Stimulated activated memory B cell treated with anti-CD40 and anti-IgM and Interleukin-4, amounts not matched to agents 10 μg/mL and 1 μg/mL and 100 μg/mL, for 72 hours (primary cell): Measurements from ENCODE around the gene C6orf136.

Experiments used
- ATAC-seq: fragments of 150-1000 bp; cut with Tn5 transposase; 2 replicates; pipeline ENCODE4 v1.10.0; 2021
- H3K27ac Mint-ChIP-seq: one replicate; pipeline ENCODE4 v1.8.0; 2022; ENCODE audit warnings: mild to moderate bottlenecking, mixed read lengths
- H3K27me3 Mint-ChIP-seq: one replicate; pipeline ENCODE4 v1.8.0; 2022; ENCODE audit warnings: mixed read lengths
- H3K36me3 Mint-ChIP-seq: one replicate; pipeline ENCODE4 v1.8.0; 2022; ENCODE audit warnings: mixed read lengths
- H3K4me1 Mint-ChIP-seq: one replicate; pipeline ENCODE4 v1.8.0; 2022; ENCODE audit warnings: mixed read lengths
- H3K4me3 Mint-ChIP-seq: one replicate; pipeline ENCODE4 v1.8.0; 2022; ENCODE audit warnings: mild to moderate bottlenecking, moderate library complexity, mixed read lengths
- H3K9me3 Mint-ChIP-seq: one replicate; pipeline ENCODE4 v1.8.0; 2022; ENCODE audit warnings: mixed read lengths

Gene C6orf136

DNA sequence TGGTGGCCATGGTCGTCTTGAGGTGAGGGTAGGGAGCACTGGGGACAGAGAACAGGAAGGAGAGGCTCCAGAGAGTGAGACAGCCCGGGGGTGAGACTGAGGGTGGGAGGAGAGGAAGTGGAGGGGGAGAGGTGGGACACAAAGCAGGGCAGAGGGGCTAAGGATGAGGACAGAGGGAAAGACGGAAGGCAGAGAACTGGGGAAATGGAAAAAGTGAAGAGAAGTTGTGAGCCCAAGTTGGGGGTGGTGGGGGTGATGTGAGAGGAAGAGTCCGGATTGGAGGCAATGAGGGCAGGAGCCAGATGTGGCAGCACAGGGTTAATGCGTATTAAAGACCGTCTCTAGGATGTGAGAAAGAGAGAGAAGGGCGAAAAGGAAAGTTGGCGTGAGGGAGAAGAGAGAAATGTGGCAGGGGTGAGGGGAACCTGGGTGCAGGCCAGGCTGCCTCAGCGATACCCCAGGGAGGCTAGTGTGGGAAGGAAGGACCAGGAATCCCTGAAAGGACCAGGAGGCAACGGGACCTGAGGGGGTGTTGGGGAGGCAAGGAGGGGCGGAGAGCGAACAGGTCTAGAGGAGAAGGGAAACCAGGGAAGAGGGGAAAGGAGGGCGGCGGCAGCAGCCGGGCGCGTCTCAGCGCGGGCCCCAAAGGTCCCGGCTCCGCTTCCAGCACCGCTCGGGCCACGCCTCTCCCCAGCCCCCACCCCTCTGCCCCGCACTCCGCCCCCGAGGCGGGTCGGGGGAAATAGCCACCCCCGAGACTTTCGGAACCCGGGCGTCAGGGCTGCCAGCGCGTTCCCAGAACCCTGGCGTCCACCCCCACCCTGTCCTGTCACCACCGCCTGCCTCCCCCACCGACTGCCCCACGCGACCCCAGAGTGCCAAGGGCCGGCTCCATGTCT, 39.3 kb downstream of the C6orf136 start, which contains the start of gene PPP1R18:
PPP1R18 (minus strand) TSS at position 637 of the 899 bp plus-strand sequence; CDS start at position 10, 627 bp downstream.
- H3K36me3 Mint-ChIP-seq, result peaks cover 45% of the 10 kb centered on the region
- no peaks in the 10 kb centered on the region for H3K9me3 Mint-ChIP-seq
- no peaks in the 10 kb centered on the region for H3K27me3 Mint-ChIP-seq
- peaks cover 66% of the 10 kb centered on the region for H3K4me1 Mint-ChIP-seq
- peak; percentile 60 for ATAC-seq
- peak within 1 kb of the TSS; percentile 86 for H3K27ac Mint-ChIP-seq
- H3K4me3 Mint-ChIP-seq, result peak within 1 kb of the TSS; percentile 89

DNA sequence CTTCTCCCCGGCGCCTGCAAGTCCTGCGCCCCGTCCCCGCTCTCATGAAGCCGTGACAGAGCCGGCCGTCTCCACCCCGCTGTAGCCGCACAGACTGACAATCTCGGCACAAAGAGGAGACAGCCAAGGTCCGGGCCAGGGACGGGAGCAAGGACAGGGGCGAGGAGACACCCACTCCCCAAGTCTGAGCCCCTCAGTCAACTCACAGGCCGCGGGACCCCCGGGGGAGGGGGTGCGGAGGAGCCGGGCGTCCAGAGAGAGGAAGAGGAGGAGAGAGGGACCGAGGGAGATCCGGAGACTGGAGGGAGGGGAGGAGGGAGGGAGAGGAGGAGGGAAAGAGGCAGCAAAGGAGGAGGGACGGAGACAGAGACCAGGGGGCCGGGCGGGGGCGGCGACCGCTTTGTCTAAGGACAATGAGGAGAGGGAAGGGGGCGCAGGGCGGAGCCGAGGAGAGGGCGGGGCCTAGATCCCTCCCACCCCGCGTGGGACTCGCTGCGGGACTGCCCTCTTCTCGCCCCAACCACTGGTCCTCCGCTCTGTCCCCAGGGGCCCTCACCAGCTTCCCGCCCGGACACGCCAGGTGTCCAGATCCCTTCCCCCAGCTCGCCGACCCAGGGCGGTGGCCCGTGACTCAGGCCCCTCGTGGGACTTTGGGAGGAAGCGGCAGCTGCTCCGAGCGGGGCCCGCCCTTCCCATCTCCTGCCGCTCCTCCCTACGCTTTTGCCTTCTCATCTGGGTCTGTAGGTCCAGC, 40.1 kb downstream of the C6orf136 start:
- H3K4me1 Mint-ChIP-seq, result peaks cover 65% of the 10 kb centered on the region

DNA sequence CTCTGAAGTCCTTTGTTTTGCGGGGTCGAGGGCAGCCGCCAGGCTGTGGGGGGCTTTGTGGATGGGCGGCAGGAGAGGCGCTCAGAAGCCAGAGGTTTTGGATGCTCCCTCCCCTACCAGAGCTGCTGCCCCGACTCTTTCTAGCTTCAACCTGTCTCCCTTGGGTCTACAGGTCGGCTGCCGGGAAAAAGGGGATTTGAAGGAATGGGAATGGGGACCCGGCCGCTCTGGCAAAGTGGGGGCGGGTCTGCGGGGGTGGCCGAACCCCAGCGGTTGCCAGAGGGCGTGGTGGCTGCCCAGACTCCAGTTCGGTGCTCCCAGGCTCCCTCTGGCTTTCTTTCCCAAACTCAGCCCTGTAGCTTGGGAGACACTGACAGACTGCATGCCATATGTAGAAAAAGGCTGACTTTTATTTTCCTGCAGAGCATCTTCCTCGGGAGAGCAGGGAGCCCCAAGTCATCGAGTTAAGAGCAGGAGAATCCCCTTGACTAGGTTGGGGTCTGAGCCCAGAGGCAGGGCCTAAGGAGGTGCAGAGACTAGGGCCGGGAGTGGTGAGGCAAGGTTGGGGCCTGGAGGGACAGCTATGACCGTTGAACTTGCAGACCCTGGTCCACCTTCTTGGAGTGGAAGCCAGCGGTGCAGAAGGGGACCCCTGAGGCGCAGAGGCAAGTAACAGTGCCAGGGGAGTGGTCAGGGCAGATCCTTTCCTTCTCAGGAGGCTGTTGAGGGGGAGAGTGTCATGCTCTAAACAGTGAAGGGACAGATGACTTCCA, 40.9 kb downstream of the C6orf136 start:
- Mint-ChIP-seq H3K9me3 (no peaks in the 10 kb centered on the region), H3K27ac (peak overlapping the region; percentile 86), H3K27me3 (no peaks in the 10 kb centered on the region), H3K4me1 (peaks cover 57% of the 10 kb centered on the region), H3K36me3 (peaks cover 29% of the 10 kb centered on the region), H3K4me3 (peak overlapping the region; percentile 89)
- ATAC-seq, result no peak

More for the DNA sequence above, 40.1 kb downstream of the C6orf136 start:
- Mint-ChIP-seq H3K27me3 (no peaks in the 10 kb centered on the region), H3K4me3 (peak overlapping the region; percentile 89), H3K36me3 (peaks cover 37% of the 10 kb centered on the region), H3K9me3 (no peaks in the 10 kb centered on the region), H3K27ac (peak overlapping the region; percentile 86)
- ATAC-seq, result peak; percentile 77

DNA sequence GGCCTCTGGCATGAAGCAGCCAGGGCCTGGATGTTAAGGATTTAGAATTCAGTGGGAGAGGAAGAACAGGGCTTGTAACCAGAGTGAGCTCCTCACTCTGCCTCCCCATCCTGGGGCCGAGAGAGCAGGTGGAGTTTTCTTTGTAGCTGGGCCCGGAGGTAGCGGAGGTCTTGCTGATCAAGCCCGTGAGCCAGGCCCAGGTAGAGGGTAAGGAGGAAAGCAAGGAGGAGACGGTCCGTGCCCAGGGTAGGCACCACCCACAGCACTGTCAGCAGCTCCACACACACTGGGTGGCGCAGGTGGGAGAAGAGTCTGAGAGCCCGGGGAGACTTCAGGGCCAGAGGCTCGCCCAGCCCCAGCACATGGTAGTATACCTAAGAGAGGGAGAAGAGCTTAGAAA, 41.6 kb downstream of the C6orf136 start:
- Mint-ChIP-seq H3K27ac (peak overlapping the region; percentile 86), H3K4me1 (peaks cover 56% of the 10 kb centered on the region), H3K4me3 (peak overlapping the region; percentile 89), H3K9me3 (no peaks in the 10 kb centered on the region), H3K27me3 (no peaks in the 10 kb centered on the region), H3K36me3 (peaks cover 26% of the 10 kb centered on the region)
- peak; percentile 29 for ATAC-seq

DNA sequence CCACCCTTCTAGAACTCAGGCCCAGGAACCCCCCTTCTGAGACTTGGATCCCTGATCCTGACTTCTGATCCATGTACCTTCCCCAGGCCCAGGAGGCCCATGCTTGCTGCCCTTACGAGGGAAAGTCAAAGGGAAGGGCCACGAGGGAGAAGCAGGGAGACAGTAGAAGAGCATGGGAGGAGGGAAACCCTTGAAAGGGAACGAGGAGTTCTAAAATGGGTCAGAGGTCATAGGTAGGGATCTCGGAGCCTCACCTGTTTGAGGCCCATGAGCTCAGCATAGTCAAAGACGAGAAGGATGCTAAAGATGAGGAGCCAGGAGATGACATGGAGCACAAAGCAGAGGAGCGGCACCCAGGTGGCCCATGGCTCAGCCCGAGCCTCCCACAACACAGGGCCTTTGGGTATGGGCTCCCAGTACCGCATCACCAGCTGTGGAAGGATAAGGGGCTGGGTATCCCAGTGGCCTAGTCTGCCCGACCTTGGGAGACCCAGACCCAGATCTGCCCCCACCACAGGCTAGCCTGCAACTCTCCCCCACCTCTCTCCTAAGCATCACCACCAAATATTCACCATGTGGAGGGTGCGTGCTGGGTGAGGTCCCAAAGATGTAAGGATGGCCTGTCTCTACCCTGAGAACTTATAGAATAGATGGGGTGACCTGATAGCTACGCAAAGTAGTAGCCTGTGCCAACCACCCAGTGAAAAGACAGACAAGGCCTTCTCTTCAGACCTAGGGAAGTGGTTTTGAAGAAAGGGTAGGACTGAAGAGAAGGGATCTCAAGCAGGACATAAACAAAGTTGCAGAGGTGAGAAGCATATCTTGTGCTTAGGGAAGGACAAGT, 42.3 kb downstream of the C6orf136 start:
- Mint-ChIP-seq H3K9me3 (no peaks in the 10 kb centered on the region), H3K27me3 (no peaks in the 10 kb centered on the region), H3K4me3 (peak overlapping the region; percentile 89), H3K36me3 (peaks cover 21% of the 10 kb centered on the region), H3K4me1 (peaks cover 56% of the 10 kb centered on the region), H3K27ac (peak overlapping the region; percentile 86)
- no peak for ATAC-seq

DNA sequence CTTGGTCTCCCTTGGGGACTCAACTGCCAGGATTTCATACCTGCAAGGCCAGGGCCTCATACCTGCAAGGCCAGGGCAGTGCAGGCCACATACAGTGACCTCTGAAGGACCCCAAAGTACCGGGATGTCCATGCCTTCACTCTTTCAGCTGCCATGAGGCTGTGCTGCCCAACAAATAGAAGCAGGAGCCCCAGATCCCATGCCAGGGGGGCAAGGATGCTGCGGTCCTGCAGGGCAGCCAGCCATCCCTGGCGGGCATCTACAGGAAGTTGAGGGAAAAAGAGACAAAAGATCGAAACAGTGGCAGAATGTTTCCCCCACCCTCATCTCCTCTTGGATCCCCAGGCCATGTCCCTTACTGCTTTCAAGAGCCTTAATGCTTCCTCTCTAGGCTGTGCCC, 43.1 kb downstream of the C6orf136 start:
- Mint-ChIP-seq H3K4me3 (peak overlapping the region; percentile 89), H3K27ac (peak overlapping the region; percentile 86), H3K4me1 (peaks cover 54% of the 10 kb centered on the region), H3K9me3 (no peaks in the 10 kb centered on the region), H3K27me3 (no peaks in the 10 kb centered on the region), H3K36me3 (peaks cover 15% of the 10 kb centered on the region)
- ATAC-seq, result no peak

DNA sequence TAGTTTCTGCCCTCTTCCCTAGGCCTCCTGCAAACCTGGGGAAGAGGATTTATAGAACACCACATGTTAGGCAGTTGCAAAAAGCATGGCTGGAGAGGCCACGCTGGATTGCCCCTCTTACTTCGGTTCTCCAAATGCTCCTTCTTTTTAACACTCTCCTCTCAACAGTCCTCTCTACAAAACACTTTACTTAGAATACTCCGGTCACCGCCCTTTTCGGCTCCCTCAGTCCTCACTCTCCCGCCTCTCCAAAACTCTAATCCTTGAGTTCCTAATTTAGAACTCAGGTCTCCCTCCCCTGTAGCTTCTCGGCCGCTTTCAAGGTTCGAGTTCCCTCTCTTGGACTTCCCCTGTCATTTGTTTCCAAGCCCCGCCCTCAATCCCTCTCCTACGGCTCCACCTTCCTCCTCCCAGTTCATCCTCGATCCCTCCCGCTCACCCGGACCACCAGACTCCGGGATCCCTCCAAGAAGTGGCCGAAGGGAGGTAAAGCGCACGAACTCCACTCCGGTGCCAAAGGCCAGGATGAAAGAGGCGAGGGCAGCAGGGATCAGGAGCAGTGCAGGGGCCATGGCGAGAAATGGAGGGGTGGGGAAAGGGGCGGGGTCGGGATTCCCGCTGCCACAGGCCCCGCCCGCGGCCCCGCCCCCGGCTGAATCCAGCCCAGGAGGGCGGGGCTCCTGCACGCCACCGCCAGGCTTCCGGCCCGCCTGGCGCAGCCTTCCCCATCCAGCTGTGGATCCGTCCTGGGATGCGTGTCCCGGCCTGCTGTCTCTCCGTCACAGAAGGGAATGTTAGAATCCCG, 43.7 kb downstream of the C6orf136 start, which contains the start of gene NRM:
NRM (minus strand) TSS at position 582 of the 805 bp plus-strand sequence; CDS start at position 572, 10 bp downstream.
- peak within 1 kb of the TSS; percentile 86 for H3K27ac Mint-ChIP-seq
- ATAC-seq, result peak; percentile 46
- H3K4me3 Mint-ChIP-seq, result peak within 1 kb of the TSS; percentile 89
- H3K27me3 Mint-ChIP-seq, result no peaks in the 10 kb centered on the region
- H3K4me1 Mint-ChIP-seq, result peaks cover 47% of the 10 kb centered on the region
- H3K9me3 Mint-ChIP-seq, result no peaks in the 10 kb centered on the region
- peaks cover 9% of the 10 kb centered on the region for H3K36me3 Mint-ChIP-seq

DNA sequence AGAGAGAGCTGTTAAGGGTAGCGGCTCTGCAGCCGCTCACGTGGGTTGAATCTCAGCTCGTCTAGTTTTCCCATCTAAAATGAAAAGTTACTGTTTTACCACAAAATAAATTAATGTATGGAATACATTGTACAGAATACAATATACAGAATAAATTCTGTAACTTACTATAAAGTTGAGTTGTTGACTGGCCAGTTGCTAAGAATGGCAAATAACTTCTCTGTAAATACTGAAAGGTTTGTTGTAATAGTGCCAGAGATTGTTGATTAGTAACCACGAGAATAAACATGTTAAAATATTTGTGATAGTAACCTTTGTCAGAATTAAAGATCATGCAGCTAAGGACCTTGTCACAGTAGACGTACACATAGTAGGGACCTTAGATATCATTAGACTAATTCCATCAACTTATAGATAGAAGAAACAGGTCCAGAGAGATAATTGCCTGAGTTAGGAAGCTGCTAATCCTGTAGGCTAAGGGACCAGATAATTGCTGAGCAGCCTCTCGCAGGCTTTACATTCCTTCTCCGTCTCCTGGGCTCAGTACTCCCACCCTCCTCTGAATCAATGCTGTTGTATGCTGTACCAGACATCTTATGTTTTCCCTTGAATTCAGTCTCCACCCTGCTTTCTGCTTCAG, 44.4 kb downstream of the C6orf136 start:
- no peak for ATAC-seq
- Mint-ChIP-seq H3K27me3 (no peaks in the 10 kb centered on the region), H3K4me3 (peak overlapping the region; percentile 89), H3K4me1 (peaks cover 45% of the 10 kb centered on the region), H3K9me3 (no peaks in the 10 kb centered on the region), H3K36me3 (peaks cover 2% of the 10 kb centered on the region), H3K27ac (peak overlapping the region; percentile 86)

DNA sequence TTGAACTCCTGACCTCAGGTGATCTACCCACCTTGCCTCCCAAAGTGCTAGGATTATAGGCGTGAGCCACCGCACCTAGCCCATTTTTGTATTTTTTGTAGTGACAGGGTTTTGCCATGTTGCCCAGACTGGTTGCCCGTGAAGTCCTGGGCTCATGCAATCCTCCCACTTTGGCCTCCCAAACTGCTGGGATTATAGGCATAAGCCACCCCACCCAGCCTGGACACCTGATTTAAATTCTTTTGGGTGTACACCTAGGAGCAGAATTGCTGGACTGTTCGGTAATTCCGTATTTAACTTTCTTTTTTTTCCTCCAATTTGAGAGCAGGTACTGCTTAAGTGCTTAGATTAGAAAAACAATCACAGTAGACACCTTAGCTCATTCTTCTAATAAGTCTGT, 49.5 kb downstream of the C6orf136 start:
- Mint-ChIP-seq H3K36me3 (peaks cover 12% of the 10 kb centered on the region), H3K27me3 (no peaks in the 10 kb centered on the region), H3K4me3 (no peak overlapping the region), H3K9me3 (no peaks in the 10 kb centered on the region), H3K27ac (no peak overlapping the region), H3K4me1 (peaks cover 5% of the 10 kb centered on the region)
- ATAC-seq, result no peak

DNA sequence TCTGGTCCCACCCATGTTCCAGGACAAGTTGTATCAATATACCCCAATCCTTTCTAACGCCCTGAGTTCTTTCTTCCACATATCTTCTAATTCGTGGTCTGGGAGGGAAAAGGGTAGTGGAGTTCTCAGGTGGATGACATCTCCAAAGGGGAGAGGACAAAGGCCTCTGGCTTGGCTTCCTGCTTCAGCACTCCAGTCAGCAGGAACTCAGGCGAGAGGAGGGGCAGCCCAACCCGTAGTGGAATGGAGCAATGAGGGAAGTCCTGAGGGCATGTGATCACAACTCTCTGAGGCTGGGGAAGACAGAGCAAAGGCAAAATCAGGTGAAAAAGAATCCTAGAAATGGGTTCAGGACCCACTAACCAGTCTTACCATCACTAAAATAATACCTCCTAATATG, 53.4 kb downstream of the C6orf136 start:
- Mint-ChIP-seq H3K27ac (no peak overlapping the region), H3K9me3 (no peaks in the 10 kb centered on the region), H3K4me1 (no peaks in the 10 kb centered on the region), H3K4me3 (no peak overlapping the region), H3K36me3 (peaks cover 48% of the 10 kb centered on the region), H3K27me3 (no peaks in the 10 kb centered on the region)
- ATAC-seq, result no peak
